Measurements from ENCODE around the gene AAMDC.
A peak's percentile ranks its signal among the peaks of the same experiment; 100 is the strongest.

Gene AAMDC

DNA sequence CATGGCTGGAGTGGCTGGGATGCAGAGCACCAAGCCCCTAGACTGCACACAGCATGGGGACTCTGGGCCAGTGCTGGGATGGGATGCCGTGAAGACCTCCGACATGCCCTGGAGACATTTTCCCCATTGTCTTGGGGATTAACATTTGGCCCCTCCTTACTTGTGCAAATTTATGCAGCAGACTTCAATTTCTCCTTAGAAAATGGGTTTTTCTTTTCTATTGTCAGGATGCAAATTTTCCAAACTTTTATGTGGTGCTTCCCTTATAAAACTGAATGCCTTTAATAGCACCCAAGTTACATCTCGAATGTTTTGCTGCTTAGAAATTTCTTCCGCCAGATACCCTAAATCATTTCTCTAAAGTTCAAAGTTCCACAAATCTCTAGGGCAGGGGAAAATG lies 29.6 kb upstream of the AAMDC start:
- Histone ChIP-seq H3K4me1 (ENCODE audit: control insufficient read depth, low read depth, low read length) (peaks cover 6% of the 10 kb centered on the region), H3K9ac (ENCODE audit: low read length) (no peak overlapping the region), H3K56ac (ENCODE audit: low read length) (no peak overlapping the region), H2AK5ac (ENCODE audit: low read length) (no peak overlapping the region), H3K4me3 (ENCODE audit: low read length) (no peak overlapping the region), H2BK15ac (replicated peaks; ENCODE audit: low read depth) (no peak overlapping the region), H3K79me2 (ENCODE audit: control insufficient read depth, insufficient read depth, low read length) (peaks cover 70% of the 10 kb centered on the region), H3K27me3 (ENCODE audit: insufficient read depth, low read length, poor library complexity) (no peaks in the 10 kb centered on the region), H3K27ac (ENCODE audit: low read depth, low read length) (no peak overlapping the region), H4K8ac (ENCODE audit: low read depth, low read length) (no peak overlapping the region), H3K23ac (ENCODE audit: low read length) (no peak overlapping the region), H3K4ac (ENCODE audit: low read depth, low read length) (no peak overlapping the region), H2BK120ac (ENCODE audit: low read depth, low read length) (no peak overlapping the region), H3K4me2 (ENCODE audit: low read length) (no peak overlapping the region), H3K18ac (ENCODE audit: low read length) (no peak overlapping the region), H2BK5ac (ENCODE audit: low read length) (no peak overlapping the region), H3K36me3 (ENCODE audit: control insufficient read depth, insufficient read depth, low read length) (no peaks in the 10 kb centered on the region), H4K5ac (ENCODE audit: low read length) (no peak overlapping the region), H3K79me1 (ENCODE audit: low read length) (peaks cover 19% of the 10 kb centered on the region)
- no peak for DNase-seq
- no CpG with 5 or more reads among the region's 4 CpGs for WGBS (ENCODE audit: extremely low coverage, insufficient coverage, low lambda C conversion rate)

DNA sequence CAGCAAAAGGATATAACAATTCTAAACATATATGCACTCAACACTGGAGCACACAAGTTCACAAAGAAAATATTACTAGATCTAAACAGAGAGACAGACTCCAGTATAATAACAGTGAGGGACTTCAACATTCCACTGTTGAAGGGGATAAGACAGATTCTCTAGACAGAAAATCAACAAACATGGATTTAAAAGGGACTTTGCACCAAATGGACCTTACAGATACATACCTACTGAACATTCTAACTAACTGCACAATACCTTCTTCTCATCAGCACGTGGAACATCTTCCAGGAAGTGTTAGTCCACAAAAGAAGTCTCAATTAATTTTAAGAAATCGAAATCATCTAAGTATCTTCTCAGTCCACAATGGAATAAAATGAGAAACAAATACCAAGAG lies 27.0 kb upstream of the AAMDC start:
- Histone ChIP-seq H3K23ac (ENCODE audit: low read length) (no peak overlapping the region), H2BK5ac (ENCODE audit: low read length) (no peak overlapping the region), H3K4ac (ENCODE audit: low read depth, low read length) (no peak overlapping the region), H4K8ac (ENCODE audit: low read depth, low read length) (no peak overlapping the region), H3K36me3 (ENCODE audit: control insufficient read depth, insufficient read depth, low read length) (no peaks in the 10 kb centered on the region), H3K27ac (ENCODE audit: low read depth, low read length) (no peak overlapping the region), H4K5ac (ENCODE audit: low read length) (no peak overlapping the region), H3K79me1 (ENCODE audit: low read length) (peaks cover 20% of the 10 kb centered on the region), H2AK5ac (ENCODE audit: low read length) (no peak overlapping the region), H3K27me3 (ENCODE audit: insufficient read depth, low read length, poor library complexity) (no peaks in the 10 kb centered on the region), H2BK120ac (ENCODE audit: low read depth, low read length) (no peak overlapping the region), H3K9ac (ENCODE audit: low read length) (no peak overlapping the region), H3K4me2 (ENCODE audit: low read length) (no peak overlapping the region), H3K79me2 (ENCODE audit: control insufficient read depth, insufficient read depth, low read length) (peaks cover 72% of the 10 kb centered on the region), H3K4me3 (ENCODE audit: low read length) (no peak overlapping the region), H2BK15ac (replicated peaks; ENCODE audit: low read depth) (no peak overlapping the region), H3K4me1 (ENCODE audit: control insufficient read depth, low read depth, low read length) (peaks cover 4% of the 10 kb centered on the region), H3K56ac (ENCODE audit: low read length) (no peak overlapping the region), H3K18ac (ENCODE audit: low read length) (no peak overlapping the region)
- no CpG with 5 or more reads among the region's 2 CpGs for WGBS (ENCODE audit: extremely low coverage, insufficient coverage, low lambda C conversion rate)
- no peak for DNase-seq

DNA sequence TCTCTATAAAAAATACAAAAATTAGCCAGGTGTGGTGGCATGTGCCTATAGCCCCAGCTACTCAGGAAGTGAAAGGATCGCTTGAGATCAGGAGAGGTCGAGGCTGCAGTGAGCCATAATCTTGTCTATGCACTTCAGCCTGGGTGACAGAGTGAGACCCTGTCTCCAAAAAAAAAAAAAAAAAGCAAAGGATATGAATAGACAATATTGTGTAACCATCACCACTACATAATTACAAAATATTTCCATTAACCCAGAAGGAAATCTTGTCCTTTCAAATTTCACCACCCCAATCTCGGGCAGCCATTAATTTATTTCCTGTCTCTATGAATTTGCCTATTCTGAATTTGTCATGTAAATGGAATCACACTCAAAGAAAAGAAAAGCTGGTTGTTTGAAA lies 21.6 kb upstream of the AAMDC start:
- Histone ChIP-seq H3K56ac (ENCODE audit: low read length) (no peak overlapping the region), H2BK5ac (ENCODE audit: low read length) (no peak overlapping the region), H4K8ac (ENCODE audit: low read depth, low read length) (no peak overlapping the region), H3K36me3 (ENCODE audit: control insufficient read depth, insufficient read depth, low read length) (no peaks in the 10 kb centered on the region), H3K23ac (ENCODE audit: low read length) (no peak overlapping the region), H3K4me2 (ENCODE audit: low read length) (no peak overlapping the region), H2BK120ac (ENCODE audit: low read depth, low read length) (no peak overlapping the region), H3K27ac (ENCODE audit: low read depth, low read length) (no peak overlapping the region), H3K4me1 (ENCODE audit: control insufficient read depth, low read depth, low read length) (no peaks in the 10 kb centered on the region), H3K27me3 (ENCODE audit: insufficient read depth, low read length, poor library complexity) (no peaks in the 10 kb centered on the region), H3K79me1 (ENCODE audit: low read length) (peaks cover 10% of the 10 kb centered on the region), H3K4me3 (ENCODE audit: low read length) (no peak overlapping the region), H3K9ac (ENCODE audit: low read length) (no peak overlapping the region), H3K18ac (ENCODE audit: low read length) (no peak overlapping the region), H4K5ac (ENCODE audit: low read length) (no peak overlapping the region), H3K4ac (ENCODE audit: low read depth, low read length) (no peak overlapping the region), H2AK5ac (ENCODE audit: low read length) (no peak overlapping the region), H2BK15ac (replicated peaks; ENCODE audit: low read depth) (no peak overlapping the region), H3K79me2 (ENCODE audit: control insufficient read depth, insufficient read depth, low read length) (peaks cover 69% of the 10 kb centered on the region)
- WGBS (ENCODE audit: extremely low coverage, insufficient coverage, low lambda C conversion rate) = no CpG with 5 or more reads among the region's 3 CpGs
- no peak for DNase-seq

DNA sequence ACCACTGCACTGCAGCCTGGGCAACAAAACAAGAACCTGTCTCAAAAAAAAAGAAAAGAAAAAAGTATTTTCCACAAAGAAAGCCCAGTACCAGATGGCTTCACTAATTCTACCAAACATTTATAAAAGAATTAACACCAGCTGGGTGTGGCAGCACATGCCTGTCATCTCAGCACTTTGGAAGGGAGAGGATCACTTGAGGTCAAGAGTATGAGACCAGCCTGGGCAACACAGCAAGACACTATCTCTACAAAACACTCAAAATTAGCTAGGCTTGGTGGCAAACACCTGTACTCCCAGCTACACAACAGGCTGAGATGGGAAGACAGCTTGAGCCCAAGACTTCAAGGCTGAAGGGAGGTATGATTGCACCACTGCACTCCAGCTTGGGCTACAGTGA lies 20.5 kb upstream of the AAMDC start:
- H4K5ac ChIP-seq (ENCODE audit: low read length) = no peak overlapping the region
- H2AK5ac ChIP-seq (ENCODE audit: low read length) = no peak overlapping the region
- no peaks in the 10 kb centered on the region for H3K36me3 ChIP-seq (ENCODE audit: control insufficient read depth, insufficient read depth, low read length)
- peaks cover 70% of the 10 kb centered on the region for H3K79me2 ChIP-seq (ENCODE audit: control insufficient read depth, insufficient read depth, low read length)
- H2BK120ac ChIP-seq (ENCODE audit: low read depth, low read length) = no peak overlapping the region
- no peak overlapping the region for H3K4me2 ChIP-seq (ENCODE audit: low read length)
- no peak overlapping the region for H3K56ac ChIP-seq (ENCODE audit: low read length)
- H2BK5ac ChIP-seq (ENCODE audit: low read length) = no peak overlapping the region
- H3K23ac ChIP-seq (ENCODE audit: low read length) = no peak overlapping the region
- H3K27ac ChIP-seq (ENCODE audit: low read depth, low read length) = no peak overlapping the region
- DNase-seq = no peak
- H3K79me1 ChIP-seq (ENCODE audit: low read length) = peaks cover 10% of the 10 kb centered on the region
- no peaks in the 10 kb centered on the region for H3K4me1 ChIP-seq (ENCODE audit: control insufficient read depth, low read depth, low read length)
- H3K4me3 ChIP-seq (ENCODE audit: low read length) = no peak overlapping the region
- no peak overlapping the region for H3K9ac ChIP-seq (ENCODE audit: low read length)
- no peak overlapping the region for H3K18ac ChIP-seq (ENCODE audit: low read length)
- H4K8ac ChIP-seq (ENCODE audit: low read depth, low read length) = no peak overlapping the region
- H3K27me3 ChIP-seq (ENCODE audit: insufficient read depth, low read length, poor library complexity) = no peaks in the 10 kb centered on the region
- no peak overlapping the region for H2BK15ac ChIP-seq (replicated peaks; ENCODE audit: low read depth)
- H3K4ac ChIP-seq (ENCODE audit: low read depth, low read length) = no peak overlapping the region

DNA sequence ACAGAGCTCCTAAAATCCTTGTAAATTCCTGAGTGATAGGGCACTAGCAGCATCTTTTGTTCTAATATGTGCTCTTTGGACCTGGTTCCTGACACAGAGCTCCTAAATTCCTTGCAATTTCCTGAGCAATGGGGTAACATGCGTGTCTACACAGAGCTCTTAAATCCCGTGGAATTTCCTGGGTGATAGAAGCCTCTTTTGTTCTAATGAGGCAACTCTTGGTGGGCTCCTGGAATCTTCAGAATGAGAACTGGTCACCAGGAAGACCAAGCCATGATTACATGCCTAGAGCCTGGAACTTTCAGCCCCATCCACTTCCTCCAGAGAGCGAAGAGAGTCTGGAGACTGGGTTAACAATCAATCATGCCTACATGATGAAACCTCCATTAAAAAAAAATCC lies 19.5 kb upstream of the AAMDC start:
- no CpG with 5 or more reads among the region's 3 CpGs for WGBS (ENCODE audit: extremely low coverage, insufficient coverage, low lambda C conversion rate)
- no peak overlapping the region for H3K4me2 ChIP-seq (ENCODE audit: low read length)
- H2AK5ac ChIP-seq (ENCODE audit: low read length) = no peak overlapping the region
- H3K18ac ChIP-seq (ENCODE audit: low read length) = no peak overlapping the region
- no peak overlapping the region for H3K27ac ChIP-seq (ENCODE audit: low read depth, low read length)
- no peak overlapping the region for H2BK15ac ChIP-seq (replicated peaks; ENCODE audit: low read depth)
- DNase-seq = peak; percentile 51
- no peak overlapping the region for H2BK5ac ChIP-seq (ENCODE audit: low read length)
- H3K9ac ChIP-seq (ENCODE audit: low read length) = no peak overlapping the region
- no peak overlapping the region for H4K5ac ChIP-seq (ENCODE audit: low read length)
- no peaks in the 10 kb centered on the region for H3K36me3 ChIP-seq (ENCODE audit: control insufficient read depth, insufficient read depth, low read length)
- H3K79me2 ChIP-seq (ENCODE audit: control insufficient read depth, insufficient read depth, low read length) = peaks cover 66% of the 10 kb centered on the region
- no peak overlapping the region for H3K4me3 ChIP-seq (ENCODE audit: low read length)
- H4K8ac ChIP-seq (ENCODE audit: low read depth, low read length) = no peak overlapping the region
- H3K56ac ChIP-seq (ENCODE audit: low read length) = no peak overlapping the region
- no peak overlapping the region for H3K23ac ChIP-seq (ENCODE audit: low read length)
- H3K79me1 ChIP-seq (ENCODE audit: low read length) = peaks cover 10% of the 10 kb centered on the region
- no peaks in the 10 kb centered on the region for H3K4me1 ChIP-seq (ENCODE audit: control insufficient read depth, low read depth, low read length)
- H2BK120ac ChIP-seq (ENCODE audit: low read depth, low read length) = no peak overlapping the region
- H3K27me3 ChIP-seq (ENCODE audit: insufficient read depth, low read length, poor library complexity) = no peaks in the 10 kb centered on the region
- H3K4ac ChIP-seq (ENCODE audit: low read depth, low read length) = no peak overlapping the region

DNA sequence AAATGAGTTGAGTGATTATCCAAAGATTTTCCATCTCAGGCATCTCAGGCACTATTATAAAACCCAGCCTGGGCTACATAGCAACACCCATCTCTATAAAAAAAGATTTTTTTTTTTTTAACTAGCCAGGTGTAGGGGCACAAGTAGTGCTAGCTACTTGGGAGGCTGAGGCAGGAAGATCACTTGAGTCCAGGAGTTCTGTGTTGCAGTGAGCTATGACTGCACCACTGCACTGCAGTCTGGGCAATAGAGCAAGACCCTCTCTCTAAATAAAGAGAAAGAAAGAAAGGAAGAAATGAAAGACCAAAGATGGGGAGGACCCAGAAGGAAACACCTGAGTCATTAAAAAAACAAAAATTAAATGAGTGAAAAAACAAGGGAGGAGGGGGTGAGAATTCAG lies 14.5 kb upstream of the AAMDC start:
- H4K8ac ChIP-seq (ENCODE audit: low read depth, low read length) = no peak overlapping the region
- no peak overlapping the region for H3K23ac ChIP-seq (ENCODE audit: low read length)
- no peak overlapping the region for H3K56ac ChIP-seq (ENCODE audit: low read length)
- no peak overlapping the region for H2BK5ac ChIP-seq (ENCODE audit: low read length)
- H3K36me3 ChIP-seq (ENCODE audit: control insufficient read depth, insufficient read depth, low read length) = no peaks in the 10 kb centered on the region
- peaks cover 16% of the 10 kb centered on the region for H3K79me1 ChIP-seq (ENCODE audit: low read length)
- H3K9ac ChIP-seq (ENCODE audit: low read length) = no peak overlapping the region
- no peak overlapping the region for H3K4me3 ChIP-seq (ENCODE audit: low read length)
- H3K18ac ChIP-seq (ENCODE audit: low read length) = no peak overlapping the region
- H3K4ac ChIP-seq (ENCODE audit: low read depth, low read length) = no peak overlapping the region
- DNase-seq = no peak
- H3K4me1 ChIP-seq (ENCODE audit: control insufficient read depth, low read depth, low read length) = no peaks in the 10 kb centered on the region
- no peak overlapping the region for H4K5ac ChIP-seq (ENCODE audit: low read length)
- H2BK15ac ChIP-seq (replicated peaks; ENCODE audit: low read depth) = no peak overlapping the region
- H2AK5ac ChIP-seq (ENCODE audit: low read length) = no peak overlapping the region
- no peak overlapping the region for H2BK120ac ChIP-seq (ENCODE audit: low read depth, low read length)
- no peaks in the 10 kb centered on the region for H3K27me3 ChIP-seq (ENCODE audit: insufficient read depth, low read length, poor library complexity)
- H3K79me2 ChIP-seq (ENCODE audit: control insufficient read depth, insufficient read depth, low read length) = peaks cover 64% of the 10 kb centered on the region
- no peak overlapping the region for H3K27ac ChIP-seq (ENCODE audit: low read depth, low read length)
- H3K4me2 ChIP-seq (ENCODE audit: low read length) = no peak overlapping the region
